Hepatocyte (in vitro differentiated cells): ENCODE measurements around the gene UPF1. TPM values are rescaled to one million over a fixed set of nuclear protein-coding genes. Genes with fewer than 3 reads are reported as not detected.

Experiments used
- DNase-seq: peaks from one replicate; pipeline ENCODE4 v3.0.0-alpha.2; 2016; ENCODE audit warnings: low spot score
- H2AFZ ChIP-seq: fragments of 200-600 bp; sonication (generic); 2 replicates; pipeline ENCODE4 v1.6.0; 2016; ENCODE audit warnings: antibody characterized with exemption, mild to moderate bottlenecking
- H3K27ac ChIP-seq: fragments of 200-600 bp; sonication (generic); 2 replicates; pipeline ENCODE4 v1.5.1; 2016; ENCODE audit warnings: mild to moderate bottlenecking
- H3K27me3 ChIP-seq: fragments of 200-600 bp; sonication (generic); 2 replicates; pipeline ENCODE4 v1.6.1; 2016
- H3K36me3 ChIP-seq: fragments of 200-600 bp; sonication (generic); replicated peaks from 2 replicates; pipeline ENCODE4 v1.5.1; 2016; ENCODE audit warnings: low read depth; ENCODE audit not compliant: insufficient read depth
- H3K4me1 ChIP-seq: fragments of 200-600 bp; sonication (generic); 2 replicates; pipeline ENCODE4 v1.5.1; 2016; ENCODE audit warnings: mild to moderate bottlenecking, moderate library complexity; ENCODE audit not compliant: insufficient read depth
- H3K4me2 ChIP-seq: fragments of 200-600 bp; sonication (generic); 2 replicates; pipeline ENCODE4 v1.6.0; 2016
- H3K4me3 ChIP-seq: fragments of 200-600 bp; sonication (generic); 2 replicates; pipeline ENCODE4 v1.5.1; 2016; ENCODE audit warnings: mild to moderate bottlenecking
- H3K79me2 ChIP-seq: fragments of 200-600 bp; sonication (generic); 2 replicates; pipeline ENCODE4 v1.6.0; 2017; ENCODE audit warnings: mild to moderate bottlenecking
- H3K9me2 ChIP-seq: fragments of 200-600 bp; sonication (generic); replicated peaks from 2 replicates; pipeline ENCODE4 v1.6.0; 2017; ENCODE audit warnings: mild to moderate bottlenecking; ENCODE audit not compliant: insufficient read depth
- H3K9me3 ChIP-seq: fragments of 200-600 bp; sonication (generic); 2 replicates; pipeline ENCODE4 v1.5.1; 2016; ENCODE audit warnings: low read depth, mild to moderate bottlenecking
- H4K20me1 ChIP-seq: fragments of 200-600 bp; sonication (generic); 2 replicates; pipeline ENCODE4 v1.6.0; 2016; ENCODE audit warnings: mild to moderate bottlenecking; ENCODE audit not compliant: insufficient read depth, poor library complexity, severe bottlenecking
- CTCF ChIP-seq: fragments of 200-600 bp; sonication (generic); IDR thresholded peaks from 2 replicates; pipeline ENCODE4 v1.5.1; 2016; ENCODE audit warnings: antibody characterized with exemption, mild to moderate bottlenecking; ENCODE audit not compliant: poor library complexity
- EZH2 ChIP-seq: fragments of 200-600 bp; sonication (generic); IDR thresholded peaks from 2 replicates; pipeline ENCODE4 v1.6.1; 2016; ENCODE audit warnings: antibody characterized with exemption, mild to moderate bottlenecking, borderline replicate concordance
- EZH2phosphoT487 ChIP-seq: fragments of 200-600 bp; sonication (generic); IDR thresholded peaks from one replicate; pipeline ENCODE4 v1.6.1; 2018; ENCODE audit warnings: antibody characterized with exemption, mild to moderate bottlenecking, low read depth, moderate library complexity; ENCODE audit not compliant: unreplicated experiment, severe bottlenecking
- WGBS: methylation state at CpG from one replicate; pipeline ENCODE4 v1.1.6; 2016; ENCODE audit warnings: low lambda C conversion rate; ENCODE audit errors: missing lambda C conversion rate; 5-methylcytosine and 5-hydroxymethylcytosine counted together
- polyA plus RNA-seq: library from polyadenylated mRNA; unstranded; fragments of >200 nt; fragmentation: Nextera tagmentation; extraction: Ambion mirVana; gene quantifications from 2 replicates; pipeline ENCODE4 v1.2.1, GENCODE V29; 2016
- total RNA-seq: library from RNA; depleted of rRNA; stranded (reverse); fragments of >200 nt; gene quantifications from 2 replicates; pipeline ENCODE4 v1.2.3, GENCODE V29; 2014

UPF1 gene
- total and polyA plus RNA-seq, 2 experiments from 2014 or later: 27.0 to 47.2 TPM

- TF ChIP-seq EZH2phosphoT487 (no peak), EZH2 (no peak), CTCF (no peak)
- H3K4me2 ChIP-seq: no peak overlapping the region
- H3K27ac ChIP-seq: no peak overlapping the region
- peaks cover 39% of the 10 kb centered on the region for H3K79me2 ChIP-seq
- no peak overlapping the region for H2AFZ ChIP-seq
- H3K27me3 ChIP-seq: no peaks in the 10 kb centered on the region
- no peaks in the 10 kb centered on the region for H3K9me2 ChIP-seq
- H3K4me3 ChIP-seq: no peak overlapping the region
- H3K36me3 ChIP-seq: no peaks in the 10 kb centered on the region
- no peaks in the 10 kb centered on the region for H3K9me3 ChIP-seq
- no peak for DNase-seq
- H3K4me1 ChIP-seq: peaks cover 9% of the 10 kb centered on the region
- peaks cover 32% of the 10 kb centered on the region for H4K20me1 ChIP-seq
- 90% methylated on average over 2 of the region's 2 CpGs for WGBS
Observed at GRCh38 chr19:18830488-18830887, 1.3 kb upstream of the UPF1 start.

GRCh38 chr19:18832306-18833140 lies 764 bp downstream of the UPF1 start:
- H3K4me3 ChIP-seq: peak overlapping the region; percentile 78
- H3K4me2 ChIP-seq: peak overlapping the region; percentile 99
- no peaks in the 10 kb centered on the region for H3K27me3 ChIP-seq
- no peaks in the 10 kb centered on the region for H3K9me2 ChIP-seq
- H2AFZ ChIP-seq: no peak overlapping the region
- DNase-seq: peak; percentile 55
- H3K36me3 ChIP-seq: no peaks in the 10 kb centered on the region
- peaks cover 52% of the 10 kb centered on the region for H4K20me1 ChIP-seq
- peaks cover 15% of the 10 kb centered on the region for H3K4me1 ChIP-seq
- no peaks in the 10 kb centered on the region for H3K9me3 ChIP-seq
- H3K79me2 ChIP-seq: peaks cover 59% of the 10 kb centered on the region
- no peak for TF ChIP-seq EZH2
- no peak for TF ChIP-seq EZH2phosphoT487
- peak; percentile 18 for TF ChIP-seq CTCF
- peak overlapping the region; percentile 96 for H3K27ac ChIP-seq
- 1% methylated on average over 29 of the region's 69 CpGs for WGBS

- Histone ChIP-seq H3K4me1 (peaks cover 15% of the 10 kb centered on the region), H3K36me3 (no peaks in the 10 kb centered on the region), H3K27ac (peak overlapping the region; percentile 96), H3K4me2 (peak overlapping the region; percentile 99), H2AFZ (no peak overlapping the region), H4K20me1 (peaks cover 58% of the 10 kb centered on the region), H3K79me2 (peaks cover 65% of the 10 kb centered on the region), H3K4me3 (peak overlapping the region; percentile 78), H3K9me3 (no peaks in the 10 kb centered on the region), H3K9me2 (no peaks in the 10 kb centered on the region), H3K27me3 (no peaks in the 10 kb centered on the region)
- 6% methylated on average over 9 of the region's 9 CpGs for WGBS
- no peak for TF ChIP-seq EZH2
- no peak for TF ChIP-seq EZH2phosphoT487
- TF ChIP-seq CTCF: no peak
- DNase-seq: no peak
Observed at GRCh38 chr19:18833141-18833476, 1.4 kb downstream of the UPF1 start.
